Activated effector memory CD4-positive, alpha-beta T cell treated with Interleukin-2 at 50 U/mL for 16 hours (primary cell): ENCODE results near the gene TAS1R2.
"Not testable (repeated sequence)": the region's sequence is repeated elsewhere in the genome, so short reads cannot be mapped to it uniquely, and the experiment has no call there.

ENCODE experiments used
- DNase-seq: peaks from one replicate; pipeline ENCODE4 v3.0.0-alpha.2; 2020

Gene TAS1R2

GRCh38 chr1:18868354-18868753 is 8.9 kb upstream of the TAS1R2 start:
- no peak for DNase-seq

- DNase-seq = no peak
Observed at GRCh38 chr1:18866846-18867245, 7.4 kb upstream of the TAS1R2 start.

DNA sequence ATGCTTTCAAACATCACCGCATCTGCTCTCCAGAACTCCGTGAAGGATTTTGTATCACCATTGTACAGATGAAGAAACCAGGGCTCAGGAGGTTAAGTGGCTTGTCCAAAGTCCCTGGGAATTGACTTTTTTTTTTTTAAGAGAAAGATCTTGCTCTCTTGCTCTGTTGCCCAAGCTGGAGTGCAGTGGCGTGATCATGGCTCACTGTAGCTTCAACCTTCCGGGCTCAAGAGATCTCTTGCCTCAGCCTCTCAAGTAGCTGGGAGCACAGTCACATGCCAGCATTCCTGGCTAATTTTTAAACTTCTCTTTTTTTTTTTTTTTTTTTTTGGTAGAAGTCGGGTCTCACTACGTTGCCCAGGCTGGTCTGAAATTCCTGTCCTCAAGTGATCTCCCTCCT is 6.9 kb upstream of the TAS1R2 start:
- no peak for DNase-seq

DNA sequence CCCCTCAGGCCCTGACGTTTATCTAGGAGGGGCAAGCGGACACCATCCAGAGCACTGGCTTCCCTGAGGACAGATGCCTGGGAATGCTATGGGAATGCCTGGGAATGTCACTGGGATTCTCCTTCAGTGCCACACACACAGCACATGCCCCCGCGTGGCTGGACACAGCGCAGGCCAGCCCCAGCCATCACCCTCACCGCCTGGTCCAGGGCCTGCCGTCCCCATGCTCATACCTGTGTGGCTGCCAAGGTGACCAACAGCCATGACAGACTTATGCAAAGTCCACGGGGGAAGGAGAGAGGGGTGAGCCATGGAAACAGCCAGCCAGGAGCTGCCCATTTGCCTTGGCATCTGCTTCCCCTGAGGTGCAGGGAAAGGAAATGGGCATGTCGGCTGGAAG is 5.7 kb upstream of the TAS1R2 start:
- no peak for DNase-seq

DNA sequence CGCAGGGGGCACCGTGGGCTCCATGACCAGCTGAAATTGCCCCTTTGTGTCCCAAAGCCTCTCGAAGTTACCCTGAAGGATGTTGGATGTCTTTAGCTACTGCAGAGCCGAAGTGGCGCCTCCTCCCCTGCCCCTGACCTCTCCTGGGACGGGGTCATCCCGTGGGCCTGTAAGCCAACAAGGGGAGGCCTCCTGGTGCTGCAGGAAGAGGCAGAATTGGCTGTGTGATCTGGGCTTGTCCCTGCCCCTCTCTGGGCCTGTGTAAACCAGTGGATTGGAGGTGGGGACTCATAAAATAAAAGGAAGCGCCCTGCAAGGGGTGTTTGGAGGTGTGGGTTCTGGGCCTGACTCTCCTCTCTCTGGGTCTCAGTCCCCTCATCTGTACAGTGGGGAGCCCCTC is 2.1 kb upstream of the TAS1R2 start:
- no peak for DNase-seq

GRCh38 chr1:18861082-18861481 is 1.6 kb upstream of the TAS1R2 start:
- no peak for DNase-seq

DNA sequence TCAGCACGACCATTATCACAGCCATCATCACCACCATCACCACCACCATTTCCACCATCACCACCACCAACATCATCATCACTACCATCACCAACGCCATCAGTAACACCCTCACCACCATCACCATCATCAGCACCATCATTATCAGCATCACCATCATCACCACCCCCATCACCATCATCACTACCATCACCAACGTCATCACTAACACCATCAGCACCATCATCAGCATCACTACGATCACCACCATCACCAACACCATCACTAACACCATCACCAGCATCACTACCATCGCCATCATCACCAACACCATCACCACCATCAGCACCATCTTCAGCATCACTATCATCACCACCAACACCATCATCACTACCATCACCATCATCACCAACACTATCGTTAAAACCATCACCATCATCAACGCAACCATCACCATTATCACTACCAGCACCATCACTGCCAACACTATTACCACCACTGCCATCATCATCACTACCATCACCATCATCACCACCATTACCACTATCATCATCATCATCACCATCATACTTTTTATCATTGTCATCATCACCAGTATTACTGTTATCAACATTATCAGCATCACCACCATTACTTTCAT is 1.3 kb downstream of the TAS1R2 start:
- DNase-seq = no peak

DNA sequence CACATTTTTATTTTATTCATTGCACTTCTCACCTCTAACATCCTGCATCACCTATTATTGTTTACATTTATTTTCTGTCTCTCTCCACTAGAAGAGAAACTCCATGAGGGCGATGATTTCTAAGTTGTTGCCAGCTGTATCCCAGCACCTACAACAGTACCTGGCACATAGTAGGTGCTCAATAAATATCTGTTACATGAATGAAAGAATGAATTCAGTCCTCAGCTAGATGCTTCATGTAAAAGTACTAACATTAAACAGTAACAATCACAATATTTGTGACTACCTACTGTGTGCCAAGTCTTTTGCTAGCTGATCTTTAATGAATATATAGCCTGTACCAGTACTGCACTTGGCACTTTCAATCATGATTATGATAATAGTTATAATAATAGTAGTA is 3.0 kb downstream of the TAS1R2 start:
- DNase-seq = no peak

DNA sequence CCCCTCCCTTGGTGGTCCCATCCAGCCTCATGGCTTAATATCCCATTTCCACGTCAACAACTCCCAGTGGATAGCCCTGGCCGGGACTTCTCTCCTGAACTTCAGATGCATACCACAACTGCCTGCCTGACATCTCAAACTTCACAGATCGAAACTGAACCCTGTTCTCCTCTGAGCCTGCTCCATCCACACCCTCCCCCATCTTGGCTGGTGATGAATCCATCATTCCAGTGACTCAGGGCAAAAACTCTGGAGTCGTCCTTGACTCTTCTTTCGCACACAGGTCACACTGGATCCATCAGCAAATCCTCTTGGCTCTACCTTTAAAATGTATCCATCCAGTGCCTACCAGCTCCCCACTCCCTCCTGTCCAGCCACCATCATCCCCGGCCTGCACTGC is 3.9 kb downstream of the TAS1R2 start:
- no peak for DNase-seq

DNA sequence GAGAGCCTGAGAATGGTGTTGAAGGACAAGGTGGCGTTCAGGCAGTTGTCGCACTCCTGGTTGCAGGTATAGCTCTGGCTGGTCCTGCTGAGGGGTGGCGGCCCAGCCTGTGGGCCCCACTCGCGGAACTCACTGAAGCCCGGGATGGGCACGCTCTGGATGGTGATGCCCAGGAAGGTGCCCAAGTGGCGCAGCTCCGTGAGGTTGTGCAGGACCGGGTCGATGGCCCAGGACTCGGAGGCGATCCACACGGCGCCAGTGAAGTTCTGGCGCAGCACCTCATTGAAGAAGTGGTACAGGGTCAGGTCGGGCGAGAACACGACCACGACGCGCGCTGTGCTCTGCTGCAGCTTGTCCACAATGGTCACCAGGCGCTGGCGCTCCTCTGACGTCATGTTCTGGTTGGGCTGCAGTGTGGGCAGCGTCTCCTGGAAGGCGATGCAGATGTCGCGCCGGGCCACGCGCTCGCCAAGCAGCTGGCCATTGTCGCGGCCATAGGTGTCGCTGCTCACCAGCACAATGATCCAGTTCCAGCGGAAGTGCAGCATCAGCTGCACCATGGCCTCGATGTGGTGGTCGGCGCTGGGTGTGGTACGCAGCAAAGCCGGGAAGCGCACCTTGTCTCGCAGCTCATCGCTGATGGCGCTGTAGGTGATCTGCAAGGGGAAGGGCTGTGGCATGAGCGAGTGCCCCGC is 5.0 kb downstream of the TAS1R2 start:
- DNase-seq = no peak

- no peak for DNase-seq
Observed at GRCh38 chr1:18852501-18852900, 7.0 kb downstream of the TAS1R2 start.

- DNase-seq = no peak
Observed at GRCh38 chr1:18849261-18849711, 10.2 kb downstream of the TAS1R2 start.

DNA sequence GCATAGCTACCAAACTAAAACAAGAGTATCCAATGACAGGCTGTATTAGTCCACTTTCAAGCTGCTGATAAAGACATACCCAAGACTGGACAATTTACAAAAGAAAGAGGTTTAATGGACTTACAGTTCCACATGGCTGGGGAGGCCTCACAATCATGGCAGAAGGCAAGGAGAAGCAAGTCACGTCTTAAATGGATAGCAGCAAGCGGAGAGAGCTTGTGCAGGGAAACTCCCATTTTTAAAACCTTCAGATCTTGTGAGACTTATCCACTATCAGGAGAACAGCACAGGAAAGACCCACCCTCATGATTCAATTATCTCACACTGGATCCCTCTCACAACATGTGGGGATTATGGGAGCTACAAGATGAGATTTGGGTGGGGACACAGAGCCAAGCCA is 11.7 kb downstream of the TAS1R2 start:
- DNase-seq = not testable (repeated sequence)

DNA sequence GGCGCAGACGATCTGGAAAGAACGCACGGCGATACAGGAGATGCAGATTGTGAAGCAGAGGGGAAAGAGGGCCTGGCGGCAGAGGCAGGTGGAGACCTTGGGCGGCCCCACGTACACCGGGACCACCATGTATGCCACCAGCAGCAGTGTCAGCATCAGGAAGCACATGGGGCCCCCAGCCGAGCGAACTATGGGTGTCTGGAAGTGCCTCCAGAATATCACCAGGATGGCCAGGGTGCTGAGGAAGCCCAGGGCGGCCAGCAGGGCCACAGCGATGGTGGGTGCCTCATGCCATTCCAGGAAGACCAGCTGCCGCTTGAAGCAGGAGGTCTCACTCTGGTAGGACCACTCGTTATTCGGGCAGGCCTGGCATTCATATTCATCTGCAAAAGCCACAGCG is 19.3 kb downstream of the TAS1R2 start:
- DNase-seq = no peak

DNA sequence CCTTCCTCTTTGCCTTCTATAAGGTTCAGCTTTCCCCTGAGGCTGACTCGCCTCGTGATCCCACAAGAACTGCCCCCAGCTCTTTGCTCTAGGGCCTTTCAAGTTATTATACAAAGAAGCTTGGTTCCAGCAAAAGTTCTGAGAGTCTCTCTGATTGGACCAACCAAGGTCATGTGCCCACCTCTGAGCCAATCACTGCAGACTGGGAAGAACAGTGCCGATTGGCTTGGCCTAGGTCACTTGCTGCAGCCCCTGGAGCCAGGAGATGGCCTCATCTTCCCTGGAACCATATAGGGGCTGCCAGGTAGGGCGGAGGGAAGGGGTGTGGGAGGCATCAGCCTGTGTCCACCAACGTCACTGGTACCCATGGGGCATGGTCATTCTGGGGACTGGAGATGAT is 22.8 kb downstream of the TAS1R2 start:
- DNase-seq = no peak

GRCh38 chr1:18832319-18832718 is 27.1 kb downstream of the TAS1R2 start:
- not testable (repeated sequence) for DNase-seq

GRCh38 chr1:18831656-18832055 is 27.8 kb downstream of the TAS1R2 start:
- DNase-seq = no peak

DNA sequence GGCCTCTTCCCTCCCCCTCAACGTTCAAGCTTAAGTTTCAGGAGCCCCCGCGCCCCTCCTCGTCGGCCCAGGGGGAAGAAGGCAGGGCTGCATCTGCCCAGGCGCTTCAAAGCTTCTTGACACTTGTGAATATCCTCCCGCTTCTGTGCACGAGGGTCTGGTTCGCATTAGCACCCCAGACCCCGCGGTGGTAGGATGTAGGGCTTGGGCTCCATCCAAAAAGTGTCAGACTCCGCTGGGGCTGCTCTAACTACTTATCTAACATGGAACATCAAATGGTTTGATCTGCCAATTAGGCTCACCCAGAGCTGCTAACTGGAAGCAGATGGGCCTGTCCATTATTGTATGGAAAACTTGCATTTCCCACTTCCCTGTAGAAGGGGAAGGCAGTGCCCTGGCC is 28.9 kb downstream of the TAS1R2 start:
- DNase-seq = no peak

- DNase-seq = no peak
Observed at GRCh38 chr1:18829671-18830070, 29.8 kb downstream of the TAS1R2 start.

DNA sequence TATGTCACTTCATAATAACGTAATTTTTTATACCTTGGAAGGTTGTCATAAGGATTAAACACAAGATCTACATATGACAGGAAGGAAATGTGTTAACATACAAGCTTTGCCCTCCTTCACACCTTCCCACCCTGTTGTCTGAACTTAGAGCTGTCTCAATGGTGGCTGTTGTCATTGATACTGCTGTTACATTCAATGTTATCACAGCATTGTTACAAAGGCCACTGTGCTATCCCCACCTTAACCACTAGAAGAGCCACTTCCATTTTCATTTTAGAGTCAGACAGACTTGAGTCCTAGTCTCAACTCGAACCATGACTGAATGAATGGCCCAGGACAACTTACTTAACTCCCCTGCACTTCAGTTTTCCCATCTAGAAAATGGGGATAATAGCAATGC is 31.2 kb downstream of the TAS1R2 start:
- no peak for DNase-seq

DNA sequence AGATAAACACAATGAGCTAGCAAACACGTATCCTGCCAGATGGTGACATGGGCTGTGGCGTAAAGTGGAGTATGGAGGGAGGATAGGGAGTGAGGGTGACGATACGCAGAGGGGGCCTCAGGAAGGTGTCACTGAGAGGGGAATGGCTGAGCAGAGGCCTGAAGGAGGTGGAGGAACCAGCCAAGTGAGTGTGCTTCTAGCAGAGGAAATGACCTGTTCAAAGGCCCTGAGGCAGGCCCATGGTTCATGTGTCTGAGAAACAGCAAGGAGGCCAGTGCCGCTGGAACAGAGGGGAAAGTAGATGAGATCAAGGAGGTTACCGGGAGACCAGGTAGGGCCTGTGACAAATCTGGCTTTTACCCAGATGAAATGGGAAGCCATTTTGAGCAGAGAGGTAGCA is 36.0 kb downstream of the TAS1R2 start:
- DNase-seq = no peak

DNA sequence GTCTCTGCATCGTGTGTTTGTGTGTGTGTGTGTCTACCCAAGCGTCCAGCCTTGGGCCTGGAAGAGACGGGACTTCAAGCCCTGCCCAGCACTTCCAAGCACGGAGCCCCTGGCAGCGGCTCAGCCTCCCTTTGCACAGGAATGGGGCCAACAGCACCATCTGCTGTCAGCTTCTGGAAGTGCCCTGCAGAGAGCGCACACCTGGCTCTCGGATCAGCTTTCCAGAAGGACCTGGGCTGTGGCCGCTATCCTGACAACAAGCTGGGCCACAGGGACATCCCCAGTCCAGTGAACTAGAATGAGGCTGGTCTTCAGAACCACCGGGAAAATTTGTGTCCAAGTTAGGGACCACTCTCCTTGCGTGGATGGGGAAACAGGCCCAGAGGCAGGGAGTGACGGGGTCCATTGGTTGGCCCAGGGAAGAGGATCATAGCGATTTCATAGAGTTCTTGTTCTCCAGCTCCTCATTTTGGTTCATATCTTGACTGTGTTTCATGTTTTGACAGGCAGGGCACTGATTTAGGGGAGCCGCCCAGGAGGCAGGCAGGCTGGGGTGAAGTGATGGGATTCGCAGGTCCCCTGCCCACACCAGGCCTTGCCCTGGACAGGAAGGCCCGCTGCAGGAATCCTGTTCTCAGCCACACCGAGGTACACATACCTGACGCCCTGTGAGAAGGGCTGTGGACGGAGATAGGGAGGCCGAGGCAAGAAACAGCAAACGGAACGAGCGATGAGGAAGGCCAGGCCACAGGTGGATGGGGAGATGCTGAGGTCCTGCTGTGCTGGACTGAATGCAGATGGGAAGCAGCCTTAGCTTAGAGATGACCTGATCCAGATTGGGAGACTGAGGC is 38.4 kb downstream of the TAS1R2 start:
- peak; percentile 14 for DNase-seq

GRCh38 chr1:18819986-18820790 is 39.3 kb downstream of the TAS1R2 start:
- DNase-seq = no peak
